ENCODE measurements around the gene MYLK.
A peak's percentile ranks its signal among the peaks of the same experiment; 100 is the strongest.
"Not testable (repeated sequence)": the region's sequence is repeated elsewhere in the genome, so short reads cannot be mapped to it uniquely, and the experiment has no call there.

MYLK gene

GRCh38 chr3:123741041-123741511, 143.1 kb downstream of the MYLK start:
- DNase-seq: no peak

GRCh38 chr3:123740391-123740822, 143.7 kb downstream of the MYLK start:
- no peak for DNase-seq

GRCh38 chr3:123739754-123740153, 144.4 kb downstream of the MYLK start:
- no peak for DNase-seq

GRCh38 chr3:123739106-123739505, 145.0 kb downstream of the MYLK start:
- DNase-seq: no peak

GRCh38 chr3:123738522-123738921, 145.6 kb downstream of the MYLK start:
- DNase-seq: not testable (repeated sequence)

- DNase-seq: no peak
Observed at GRCh38 chr3:123737168-123737567, 147.0 kb downstream of the MYLK start.

- no peak for DNase-seq
Observed at GRCh38 chr3:123735456-123735855, 148.7 kb downstream of the MYLK start.

GRCh38 chr3:123734527-123734902, 149.6 kb downstream of the MYLK start:
- DNase-seq: no peak

GRCh38 chr3:123733805-123734526, 150.2 kb downstream of the MYLK start:
- DNase-seq: no peak

GRCh38 chr3:123733341-123733740, 150.8 kb downstream of the MYLK start:
- no peak for DNase-seq

- DNase-seq: no peak
Observed at GRCh38 chr3:123732447-123732846, 151.7 kb downstream of the MYLK start.

- no peak for DNase-seq
Observed at GRCh38 chr3:123730829-123731228, 153.3 kb downstream of the MYLK start.

GRCh38 chr3:123728991-123729390, 155.1 kb downstream of the MYLK start:
- no peak for DNase-seq

GRCh38 chr3:123728014-123728413, 156.1 kb downstream of the MYLK start:
- no peak for DNase-seq

GRCh38 chr3:123725652-123726400, 158.3 kb downstream of the MYLK start:
- DNase-seq: no peak

GRCh38 chr3:123724306-123724705, 159.8 kb downstream of the MYLK start:
- DNase-seq: no peak

GRCh38 chr3:123723522-123724168, 160.5 kb downstream of the MYLK start:
- DNase-seq: peak; percentile 6

- DNase-seq: no peak
Observed at GRCh38 chr3:123723070-123723469, 161.1 kb downstream of the MYLK start.

GRCh38 chr3:123722456-123722855, 161.7 kb downstream of the MYLK start:
- no peak for DNase-seq

GRCh38 chr3:123722021-123722420, 162.1 kb downstream of the MYLK start:
- no peak for DNase-seq

GRCh38 chr3:123721095-123721689, 162.9 kb downstream of the MYLK start:
- DNase-seq: not testable (repeated sequence)

GRCh38 chr3:123720638-123721037, 163.5 kb downstream of the MYLK start:
- DNase-seq: no peak

- DNase-seq: no peak
Observed at GRCh38 chr3:123719862-123720453, 164.2 kb downstream of the MYLK start.
